GM10847 (cell line): ENCODE results near the gene CCDC85B.

Experiments
- POLR2A ChIP-seq: IDR thresholded peaks from 2 replicates; pipeline ENCODE4 v1.6.1; 2011; ENCODE audit not compliant: insufficient read length; ENCODE audit errors: extremely low read depth

CCDC85B gene

GRCh38 chr11:65900899-65901180, 10.4 kb downstream of the CCDC85B start:
- no peak for TF ChIP-seq POLR2A

- TF ChIP-seq POLR2A: no peak
These were observed 12.6 kb downstream of the CCDC85B start for GRCh38 chr11:65903068-65903481.

- TF ChIP-seq POLR2A: no peak
These were observed 13.2 kb downstream of the CCDC85B start for GRCh38 chr11:65903715-65904114.

- no peak for TF ChIP-seq POLR2A
These were observed 16.1 kb downstream of the CCDC85B start for GRCh38 chr11:65906602-65907001.

GRCh38 chr11:65907878-65908277, 17.4 kb downstream of the CCDC85B start:
- TF ChIP-seq POLR2A: no peak

GRCh38 chr11:65911682-65912568, 21.5 kb downstream of the CCDC85B start:
- TF ChIP-seq POLR2A: no peak

GRCh38 chr11:65912845-65913244, 22.4 kb downstream of the CCDC85B start:
- TF ChIP-seq POLR2A: no peak

GRCh38 chr11:65915101-65915820, 24.8 kb downstream of the CCDC85B start:
- TF ChIP-seq POLR2A: no peak

GRCh38 chr11:65915821-65916251, 25.4 kb downstream of the CCDC85B start:
- TF ChIP-seq POLR2A: no peak

GRCh38 chr11:65916391-65916790, 25.9 kb downstream of the CCDC85B start:
- TF ChIP-seq POLR2A: no peak

- TF ChIP-seq POLR2A: no peak
These were observed 26.6 kb downstream of the CCDC85B start for GRCh38 chr11:65917077-65917433.

- TF ChIP-seq POLR2A: no peak
These were observed 27.1 kb downstream of the CCDC85B start for GRCh38 chr11:65917434-65918210.

- peak; percentile 65 for TF ChIP-seq POLR2A
These were observed 28.0 kb downstream of the CCDC85B start, which contains the start of gene C11orf68 for GRCh38 chr11:65918211-65919140. C11orf68 (minus strand) TSS chr11:65919062; CDS start chr11:65919031, 31 bp downstream.

- TF ChIP-seq POLR2A: peak; percentile 31
These were observed 28.7 kb downstream of the CCDC85B start, which contains the start of gene DRAP1 for GRCh38 chr11:65919141-65919572. DRAP1 (plus strand) TSS chr11:65919426; CDS start chr11:65919502, 76 bp downstream.

- no peak for TF ChIP-seq POLR2A
These were observed 29.3 kb downstream of the CCDC85B start for GRCh38 chr11:65919573-65920371.
